T47D (cell line): Measurements from ENCODE around the gene FMO3.

Experiments used
- DNase-seq, 2 experiments: peaks; one replicate each; pipeline versions ENCODE4 v3.0.0 to v3.0.0-alpha.2; 2011 to 2012; ENCODE audit warnings: low read depth in 1 of 2, low spot score in 1 of 2
- JUND ChIP-seq: IDR thresholded peaks from 2 replicates; pipeline ENCODE4 v1.6.1; 2012; ENCODE audit warnings: low read depth
- in situ Hi-C: cut with HindIII; loops from 2 replicates; pipeline ENCODE4 v1.10.0; 2016; ENCODE audit warnings: low sequenced_read_pairs, low pct_unique_long_range_greater_than_20kb

The FMO3 gene

DNA sequence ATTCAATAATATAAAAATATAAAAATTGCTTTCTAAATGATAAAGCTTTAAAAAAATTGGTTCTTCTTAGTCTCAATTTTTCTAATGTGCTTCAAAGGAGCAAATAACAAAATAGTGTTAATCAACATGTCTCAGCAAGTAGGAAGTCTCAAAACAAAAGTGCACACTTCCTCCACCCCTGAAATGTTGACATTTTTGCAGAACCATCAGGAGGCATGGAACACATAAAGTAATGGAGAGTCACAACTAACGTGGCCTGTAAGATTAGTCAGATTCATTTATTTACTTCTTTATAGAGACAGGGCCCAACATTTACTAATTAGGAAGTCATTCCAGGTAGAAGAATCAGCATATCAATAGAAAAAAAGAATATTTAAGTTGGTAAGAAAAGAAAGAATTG, 59.5 kb downstream of the FMO3 start:
- no peak for DNase-seq
- in situ Hi-C loops = no loop called here
- no peak for TF ChIP-seq JUND

DNA sequence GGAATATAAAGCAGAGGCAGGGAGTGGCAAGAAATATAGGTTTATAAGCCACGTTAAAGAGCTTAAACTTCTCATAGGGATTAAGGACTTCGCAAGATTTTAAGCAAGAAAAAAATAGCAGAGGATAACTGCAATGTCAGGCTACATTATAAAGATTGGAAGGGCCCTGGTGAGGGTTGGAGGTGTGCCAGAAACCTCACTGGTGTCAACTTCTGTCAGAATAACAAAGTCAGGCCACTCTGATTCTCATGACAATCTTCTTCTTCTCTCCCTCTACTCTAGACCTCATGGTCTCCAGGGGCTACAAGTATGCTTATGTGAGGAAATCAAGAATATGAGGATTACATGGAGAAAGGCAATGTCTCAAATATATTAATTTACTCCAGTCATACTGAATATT, 61.8 kb downstream of the FMO3 start:
- in situ Hi-C loops = no loop called here
- TF ChIP-seq JUND = no peak
- no peak for DNase-seq

- DNase-seq = no peak
- TF ChIP-seq JUND = no peak
- in situ Hi-C loops = no loop called here
Observed at GRCh38 chr1:171155484-171155883, 64.8 kb downstream of the FMO3 start.

DNA sequence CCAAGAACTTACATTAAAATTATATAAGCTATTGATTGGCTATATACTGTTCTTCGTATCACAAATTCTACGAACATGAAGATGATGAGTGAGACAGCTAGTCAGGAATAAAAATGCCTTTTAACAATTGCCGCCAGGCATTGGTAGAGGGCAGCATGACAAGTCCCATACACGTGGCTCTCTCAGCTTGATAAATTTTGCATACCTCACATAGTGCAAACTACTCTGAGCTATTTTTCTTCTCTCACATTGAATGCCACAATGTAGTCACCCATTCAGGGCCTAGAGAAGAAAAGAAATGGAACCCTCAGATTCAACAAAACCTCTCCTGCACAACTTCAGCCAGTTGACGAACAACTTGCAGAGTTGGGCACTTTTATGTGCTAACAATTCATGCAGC, 67.4 kb downstream of the FMO3 start:
- no peak for TF ChIP-seq JUND
- in situ Hi-C loops = no loop called here
- DNase-seq = no peak

- no peak for DNase-seq
- in situ Hi-C loops = no loop called here
- no peak for TF ChIP-seq JUND
Observed at GRCh38 chr1:171158551-171158950, 67.8 kb downstream of the FMO3 start.

DNA sequence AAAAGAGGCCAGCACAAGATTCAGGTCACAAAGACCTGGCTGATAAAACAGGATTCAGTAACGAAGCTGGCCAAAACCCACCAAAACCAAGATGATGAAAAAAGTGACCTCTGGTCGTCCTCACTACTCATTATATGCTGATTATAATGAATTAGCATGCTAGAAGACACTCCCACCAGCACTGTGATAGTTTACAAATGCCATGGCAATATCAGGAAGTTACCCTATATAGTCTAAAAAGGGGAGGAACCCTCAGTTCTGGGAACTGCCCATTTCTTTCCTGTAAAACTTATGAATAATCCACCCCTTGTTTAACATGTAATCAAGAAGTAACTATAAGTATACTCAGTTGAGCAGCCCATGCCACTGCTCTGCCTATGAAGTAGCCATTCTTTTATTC, 68.4 kb downstream of the FMO3 start:
- no peak for DNase-seq
- in situ Hi-C loops = no loop called here
- TF ChIP-seq JUND = no peak

- no peak for DNase-seq
- TF ChIP-seq JUND = no peak
- in situ Hi-C loops = no loop called here
Observed at GRCh38 chr1:171160211-171160610, 69.5 kb downstream of the FMO3 start.

- in situ Hi-C loops = no loop called here
- TF ChIP-seq JUND = no peak
- no peak for DNase-seq
Observed at GRCh38 chr1:171160639-171161354, 70.1 kb downstream of the FMO3 start.

DNA sequence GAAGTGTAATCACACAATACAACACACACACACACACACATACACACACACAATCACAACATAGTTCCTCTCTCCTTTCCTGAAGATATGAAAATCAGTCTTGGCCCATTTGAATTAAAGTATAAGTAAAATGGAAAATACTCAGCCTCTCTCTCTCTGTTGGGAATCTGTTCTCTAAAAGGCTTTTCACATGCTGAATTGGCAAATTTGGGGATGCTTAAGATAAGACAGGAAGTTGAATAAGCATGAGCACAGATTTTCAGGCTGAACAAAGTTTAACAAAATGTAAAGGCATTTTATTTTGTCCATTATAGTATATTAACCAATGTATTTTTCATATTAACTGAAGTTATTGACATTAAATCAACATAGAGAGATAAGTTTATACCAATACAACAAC, 70.7 kb downstream of the FMO3 start:
- in situ Hi-C loops = no loop called here
- DNase-seq = no peak
- TF ChIP-seq JUND = no peak

- in situ Hi-C loops = no loop called here
- DNase-seq = no peak
- no peak for TF ChIP-seq JUND
Observed at GRCh38 chr1:171166361-171166760, 75.7 kb downstream of the FMO3 start.
